Caco-2 (cell line): ENCODE results near the gene COX5B. TPM values are rescaled to one million over a fixed set of nuclear protein-coding genes. Genes with fewer than 3 reads are reported as not detected.
"Not testable (repeated sequence)": the region's sequence is repeated elsewhere in the genome, so short reads cannot be mapped to it uniquely, and the experiment has no call there.

Experiments
- BruUV-seq: library from RNA; stranded (reverse); fragments of 400-500 nt; replicated peaks from 2 replicates; lab custom pipeline; 2021; lab: Mats Ljungman, UMichigan
- CTCF ChIA-PET: fragments of 300-600 bp; sonication (Branson Sonifier 250); formaldehyde crosslinking; loops from one replicate; lab custom pipeline; 2022; ENCODE audit warnings: antibody characterized with exemption; lab: Charles Lee
- POLR2A ChIA-PET: fragments of 300-600 bp; sonication (Branson Sonifier 250); formaldehyde crosslinking; loops from one replicate; lab custom pipeline; 2022; ENCODE audit warnings: antibody characterized with exemption; lab: Charles Lee
- DNase-seq, 2 experiments: peaks; one replicate each; pipeline versions ENCODE4 v3.0.0 to v3.0.0-alpha.2; 2020 to 2022
- H3K27me3 ChIP-seq: replicated peaks from 2 replicates; pipeline ENCODE4 v1.6.0; 2011; ENCODE audit warnings: low read length; ENCODE audit not compliant: control insufficient read depth, insufficient read depth
- H3K36me3 ChIP-seq: 2 replicates; pipeline ENCODE4 v1.5.1; 2011; ENCODE audit warnings: low read length; ENCODE audit not compliant: control insufficient read depth, insufficient read depth
- H3K4me1 ChIP-seq: fragments of 250-450 bp; sonication (Bioruptor Pico); 2 replicates; pipeline ENCODE4 v1.5.1; 2020; ENCODE audit warnings: mild to moderate bottlenecking
- H3K4me3 ChIP-seq: 2 replicates; pipeline ENCODE4 v1.5.1; 2011; ENCODE audit warnings: low read depth, mild to moderate bottlenecking, control low read depth, low read length
- H3K9me3 ChIP-seq: fragments of 250-450 bp; sonication (Bioruptor Pico); 2 replicates; pipeline ENCODE4 v1.5.1; 2020; ENCODE audit warnings: mild to moderate bottlenecking, moderate library complexity
- H3K27ac Mint-ChIP-seq: one replicate; pipeline ENCODE4 v1.8.0; 2022; ENCODE audit warnings: mixed read lengths; ENCODE audit not compliant: unreplicated experiment
- H3K27me3 Mint-ChIP-seq: one replicate; pipeline ENCODE4 v1.8.0; 2022; ENCODE audit warnings: mixed read lengths; ENCODE audit not compliant: insufficient read depth, unreplicated experiment
- H3K36me3 Mint-ChIP-seq: one replicate; pipeline ENCODE4 v1.8.0; 2022; ENCODE audit warnings: mild to moderate bottlenecking, mixed read lengths; ENCODE audit not compliant: insufficient read depth, unreplicated experiment
- H3K4me1 Mint-ChIP-seq: one replicate; pipeline ENCODE4 v1.8.0; 2022; ENCODE audit warnings: low read depth, mixed read lengths; ENCODE audit not compliant: unreplicated experiment
- H3K4me3 Mint-ChIP-seq: one replicate; pipeline ENCODE4 v1.8.0; 2022; ENCODE audit warnings: mild to moderate bottlenecking, moderate library complexity, mixed read lengths; ENCODE audit not compliant: unreplicated experiment
- H3K9me3 Mint-ChIP-seq: one replicate; pipeline ENCODE4 v1.8.0; 2022; ENCODE audit warnings: mixed read lengths; ENCODE audit not compliant: unreplicated experiment
- intact Hi-C: fragments of 100-400 bp; cut with micrococcal nuclease; formaldehyde crosslinking; loops from one replicate; pipeline ENCODE4 v1.10.0; 2022; ENCODE audit not compliant: unreplicated experiment
- total RNA-seq: library from RNA; stranded (reverse); gene quantifications from 2 replicates; pipeline ENCODE4 v1.2.3, GENCODE V29; 2022
- TF ChIP-seq, protein P1 (sequence below), 2 experiments: fragments of 200-600 bp in 1 of 2; IDR thresholded peaks; 1 replicate in 1 of 2; 2 replicates in 1 of 2; pipeline versions ENCODE4 v1.5.1 to v1.8.0; 2011 to 2022; ENCODE audit warnings: antibody characterized with exemption in 1 of 2, control low read depth in 1 of 2, inconsistent platforms in 1 of 2, low read depth in 1 of 2, low read length in 1 of 2, mild to moderate bottlenecking in 1 of 2, moderate library complexity in 1 of 2; ENCODE audit not compliant: insufficient read depth in 1 of 2, severe bottlenecking in 1 of 2, unreplicated experiment in 1 of 2

COX5B gene
- total RNA-seq, 1 experiment from 2014 or later: 313 TPM

DNA sequence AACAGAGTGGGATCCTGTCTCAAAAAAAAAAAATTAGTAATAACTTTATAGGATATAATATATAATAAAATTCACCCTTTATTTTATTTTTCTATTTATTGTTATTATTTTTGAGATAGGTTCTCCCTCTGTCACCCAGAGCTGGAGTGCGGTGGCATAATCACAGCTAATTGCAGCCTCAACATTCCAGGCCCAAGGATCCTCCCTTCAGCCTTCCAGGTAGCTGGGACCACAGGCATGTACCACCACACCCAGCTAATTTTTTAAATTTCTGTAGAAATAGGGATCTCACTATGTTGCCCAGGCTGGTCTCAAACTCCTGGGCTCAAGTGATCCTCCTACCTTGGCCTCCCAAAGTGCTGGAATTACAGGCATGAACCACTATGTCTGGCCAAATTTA is 24.6 kb downstream of the COX5B start:
- POLR2A ChIA-PET: no interaction called here
- Mint-ChIP-seq H3K27ac (no peak overlapping the region), H3K9me3 (no peaks in the 10 kb centered on the region), H3K4me3 (no peak overlapping the region), H3K36me3 (no peaks in the 10 kb centered on the region), H3K4me1 (no peaks in the 10 kb centered on the region), H3K27me3 (no peaks in the 10 kb centered on the region)
- Histone ChIP-seq H3K4me3 (no peak overlapping the region), H3K4me1 (peaks cover 6% of the 10 kb centered on the region), H3K36me3 (no peaks in the 10 kb centered on the region), H3K27me3 (no peaks in the 10 kb centered on the region), H3K9me3 (no peaks in the 10 kb centered on the region)
- DNase-seq: no peak
- TF ChIP-seq, protein P1, sequence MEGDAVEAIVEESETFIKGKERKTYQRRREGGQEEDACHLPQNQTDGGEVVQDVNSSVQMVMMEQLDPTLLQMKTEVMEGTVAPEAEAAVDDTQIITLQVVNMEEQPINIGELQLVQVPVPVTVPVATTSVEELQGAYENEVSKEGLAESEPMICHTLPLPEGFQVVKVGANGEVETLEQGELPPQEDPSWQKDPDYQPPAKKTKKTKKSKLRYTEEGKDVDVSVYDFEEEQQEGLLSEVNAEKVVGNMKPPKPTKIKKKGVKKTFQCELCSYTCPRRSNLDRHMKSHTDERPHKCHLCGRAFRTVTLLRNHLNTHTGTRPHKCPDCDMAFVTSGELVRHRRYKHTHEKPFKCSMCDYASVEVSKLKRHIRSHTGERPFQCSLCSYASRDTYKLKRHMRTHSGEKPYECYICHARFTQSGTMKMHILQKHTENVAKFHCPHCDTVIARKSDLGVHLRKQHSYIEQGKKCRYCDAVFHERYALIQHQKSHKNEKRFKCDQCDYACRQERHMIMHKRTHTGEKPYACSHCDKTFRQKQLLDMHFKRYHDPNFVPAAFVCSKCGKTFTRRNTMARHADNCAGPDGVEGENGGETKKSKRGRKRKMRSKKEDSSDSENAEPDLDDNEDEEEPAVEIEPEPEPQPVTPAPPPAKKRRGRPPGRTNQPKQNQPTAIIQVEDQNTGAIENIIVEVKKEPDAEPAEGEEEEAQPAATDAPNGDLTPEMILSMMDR (IDR thresholded peaks at IDR 0.05; ENCODE audit: insufficient read depth in 1 of 2, low read depth in 1 of 2, low read length in 1 of 2, severe bottlenecking in 1 of 2, unreplicated experiment in 1 of 2): no peak
- intact Hi-C loops: no loop called here
- BruUV-seq: no TSS peak
- CTCF ChIA-PET: no interaction called here

DNA sequence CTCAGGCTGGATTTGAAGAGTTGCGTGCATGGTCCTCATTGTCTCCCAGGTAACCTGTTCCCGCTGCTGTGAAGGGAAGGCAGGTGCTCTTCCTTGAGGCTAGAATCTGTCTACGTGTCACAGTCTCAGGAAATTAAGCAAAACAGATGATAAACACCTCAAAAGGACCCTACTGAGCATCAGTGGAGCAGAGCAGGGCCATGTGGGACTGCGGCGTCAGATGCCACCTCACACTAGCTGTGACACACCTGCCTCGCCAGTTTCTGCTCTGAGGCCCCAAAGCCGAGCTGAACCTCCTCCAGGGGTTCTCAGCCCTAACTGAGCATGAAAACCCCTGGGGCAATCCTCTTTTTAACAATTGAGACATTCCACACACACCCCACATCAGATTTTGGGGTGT is 25.7 kb downstream of the COX5B start:
- H3K36me3 Mint-ChIP-seq: no peaks in the 10 kb centered on the region
- H3K4me1 Mint-ChIP-seq: no peaks in the 10 kb centered on the region
- no peak overlapping the region for H3K27ac Mint-ChIP-seq
- no peaks in the 10 kb centered on the region for H3K36me3 ChIP-seq
- POLR2A ChIA-PET: no interaction called here
- DNase-seq: no peak
- H3K27me3 ChIP-seq: no peaks in the 10 kb centered on the region
- peaks cover 6% of the 10 kb centered on the region for H3K4me1 ChIP-seq
- CTCF ChIA-PET: no interaction called here
- no peaks in the 10 kb centered on the region for H3K27me3 Mint-ChIP-seq
- BruUV-seq: no TSS peak
- intact Hi-C loops: no loop called here
- H3K4me3 Mint-ChIP-seq: no peak overlapping the region
- TF ChIP-seq, protein P1 (IDR thresholded peaks at IDR 0.05; ENCODE audit: insufficient read depth in 1 of 2, low read depth in 1 of 2, low read length in 1 of 2, severe bottlenecking in 1 of 2, unreplicated experiment in 1 of 2): no peak
- H3K9me3 ChIP-seq: no peaks in the 10 kb centered on the region
- no peaks in the 10 kb centered on the region for H3K9me3 Mint-ChIP-seq
- no peak overlapping the region for H3K4me3 ChIP-seq

DNA sequence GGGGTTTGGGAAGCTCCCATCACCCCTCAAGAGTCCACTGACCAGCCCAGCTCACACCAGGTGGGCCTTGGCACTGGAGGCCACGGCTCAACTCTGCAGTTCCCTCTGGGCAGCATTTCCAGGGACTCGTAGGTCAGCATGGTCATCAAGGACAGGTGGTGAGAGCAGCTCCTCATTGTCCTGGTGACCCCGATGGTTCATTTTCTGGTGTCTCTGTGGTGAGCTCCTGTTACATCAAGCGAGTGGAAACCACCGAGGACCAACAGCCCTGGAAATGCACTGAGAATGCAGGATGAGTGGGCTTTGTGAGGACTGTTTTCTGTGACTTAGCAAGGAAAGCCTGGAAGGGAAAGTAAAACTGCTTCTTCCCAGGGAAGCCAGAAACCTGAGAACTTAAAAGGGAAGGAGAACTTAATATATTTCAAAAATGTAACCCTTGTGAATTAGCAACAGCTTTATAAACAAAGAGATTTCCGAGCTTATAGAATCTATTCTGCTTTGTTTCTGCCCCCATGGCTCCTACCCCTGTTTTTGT is 26.8 kb downstream of the COX5B start:
- H3K27me3 Mint-ChIP-seq, H3K27ac Mint-ChIP-seq, H3K4me3 ChIP-seq, H3K4me1 ChIP-seq, CTCF ChIA-PET, H3K4me1 Mint-ChIP-seq, BruUV-seq, H3K9me3 Mint-ChIP-seq, H3K36me3 Mint-ChIP-seq, H3K4me3 Mint-ChIP-seq, H3K9me3 ChIP-seq, H3K36me3 ChIP-seq, H3K27me3 ChIP-seq, DNase-seq, intact Hi-C loops: not testable (repeated sequence)
- POLR2A ChIA-PET: interaction anchor here (0.6 kb wide), 1 partner anchor 1338 kb away, joined by 4 read pairs; no protein-coding TSS in a partner anchor
